Stimulated activated effector memory CD8-positive, alpha-beta T cell treated with anti-CD3 and anti-CD28 coated beads, Interleukin-12 subunit alpha, Interleukin-12 subunit beta, amount 100 ng/mL, for 72 hours (primary cell): Measurements from ENCODE around the gene STK16.
A peak's percentile ranks its signal among the peaks of the same experiment; 100 is the strongest.
"Not testable (repeated sequence)": the region's sequence is repeated elsewhere in the genome, so short reads cannot be mapped to it uniquely, and the experiment has no call there.

Experiments used
- ATAC-seq: fragments of 150-1000 bp; cut with Tn5 transposase; 2 replicates; pipeline ENCODE4 v1.10.0; 2021
- DNase-seq, 2 donors: peaks; one replicate each; pipeline ENCODE4 v3.0.0; 2021 to 2022; ENCODE audit warnings: low spot score in 2 of 2
- H3K27ac Mint-ChIP-seq: one replicate; pipeline ENCODE4 v1.8.0; 2022; ENCODE audit warnings: mild to moderate bottlenecking, mixed read lengths
- H3K36me3 Mint-ChIP-seq: one replicate; pipeline ENCODE4 v1.8.0; 2022; ENCODE audit warnings: mild to moderate bottlenecking, mixed read lengths
- H3K4me1 Mint-ChIP-seq: one replicate; pipeline ENCODE4 v1.8.0; 2022; ENCODE audit warnings: mixed read lengths
- H3K4me3 Mint-ChIP-seq: one replicate; pipeline ENCODE4 v1.8.0; 2022; ENCODE audit warnings: mild to moderate bottlenecking, mixed read lengths
- H3K9me3 Mint-ChIP-seq: one replicate; pipeline ENCODE4 v1.8.0; 2022; ENCODE audit warnings: mixed read lengths

The STK16 gene

GRCh38 chr2:219280651-219281050 is 35.4 kb downstream of the STK16 start:
- DNase-seq: no peak
- Mint-ChIP-seq H3K36me3 (peaks cover 63% of the 10 kb centered on the region), H3K27ac (peak overlapping the region; percentile 97), H3K4me1 (peaks cover 62% of the 10 kb centered on the region), H3K9me3 (no peaks in the 10 kb centered on the region), H3K4me3 (peak overlapping the region; percentile 90)
- ATAC-seq: no peak

- Mint-ChIP-seq H3K36me3 (peaks cover 67% of the 10 kb centered on the region), H3K27ac (peak overlapping the region; percentile 97), H3K4me3 (peak overlapping the region; percentile 90), H3K4me1 (peaks cover 70% of the 10 kb centered on the region), H3K9me3 (no peaks in the 10 kb centered on the region)
- no peak for ATAC-seq
- DNase-seq: no peak
Measured at GRCh38 chr2:219281588-219281987, 36.3 kb downstream of the STK16 start.

- DNase-seq (no peak), ATAC-seq (no peak)
- Mint-ChIP-seq H3K4me1 (peaks cover 69% of the 10 kb centered on the region), H3K9me3 (no peaks in the 10 kb centered on the region), H3K4me3 (no peak overlapping the region), H3K36me3 (peaks cover 67% of the 10 kb centered on the region), H3K27ac (peak overlapping the region; percentile 81)
Measured at GRCh38 chr2:219282375-219282774, 37.1 kb downstream of the STK16 start.

- DNase-seq (no peak), ATAC-seq (no peak)
- no peaks in the 10 kb centered on the region for H3K9me3 Mint-ChIP-seq
- peaks cover 62% of the 10 kb centered on the region for H3K4me1 Mint-ChIP-seq
- H3K27ac Mint-ChIP-seq: peak overlapping the region; percentile 81
- H3K4me3 Mint-ChIP-seq: no peak overlapping the region
- peaks cover 67% of the 10 kb centered on the region for H3K36me3 Mint-ChIP-seq
Measured at GRCh38 chr2:219282943-219283581, 37.8 kb downstream of the STK16 start.

DNA sequence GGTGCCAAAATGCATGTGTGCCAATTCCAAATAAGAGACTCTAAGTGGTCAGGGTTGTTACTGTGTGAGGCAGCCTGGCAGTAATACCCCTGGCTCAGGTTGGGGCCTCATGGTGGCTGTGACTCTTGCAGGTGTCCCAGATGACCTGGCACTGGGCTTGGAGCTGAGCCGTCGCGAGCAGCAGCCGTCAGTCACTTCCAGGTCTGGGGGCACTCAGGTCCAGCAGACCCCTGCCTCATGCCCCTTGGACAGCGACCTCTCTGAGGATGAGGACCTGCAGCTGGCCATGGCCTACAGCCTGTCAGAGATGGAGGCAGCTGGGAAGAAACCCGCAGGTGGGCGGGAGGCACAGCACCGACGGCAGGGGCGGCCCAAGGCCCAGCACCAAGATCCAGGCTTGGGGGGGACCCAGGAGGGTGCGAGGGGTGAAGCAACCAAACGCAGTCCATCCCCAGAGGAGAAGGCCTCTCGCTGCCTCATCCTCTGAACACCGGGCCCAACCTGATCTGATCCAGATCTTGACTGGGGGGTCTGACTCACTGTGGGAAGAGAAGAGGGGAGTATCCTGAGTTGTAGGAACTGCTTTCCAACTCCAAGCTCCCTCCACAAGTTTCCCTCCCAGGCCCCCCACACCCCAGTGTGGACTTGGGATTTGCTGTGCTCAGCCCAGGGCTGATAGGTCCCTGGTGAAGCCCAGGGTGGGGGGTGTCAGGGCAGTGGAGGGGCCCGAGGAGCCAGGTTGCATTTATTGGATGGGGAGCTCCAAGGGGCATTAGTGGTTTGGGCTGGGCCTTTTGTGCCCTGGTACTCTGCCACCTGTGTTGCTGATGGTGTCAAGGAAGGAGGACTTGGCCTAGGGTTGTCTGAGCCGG is 39.5 kb downstream of the STK16 start:
- Mint-ChIP-seq H3K27ac (peak overlapping the region; percentile 81), H3K9me3 (no peaks in the 10 kb centered on the region), H3K36me3 (peaks cover 63% of the 10 kb centered on the region), H3K4me1 (peaks cover 50% of the 10 kb centered on the region), H3K4me3 (no peak overlapping the region)
- ATAC-seq (no peak), DNase-seq (no peak)

DNA sequence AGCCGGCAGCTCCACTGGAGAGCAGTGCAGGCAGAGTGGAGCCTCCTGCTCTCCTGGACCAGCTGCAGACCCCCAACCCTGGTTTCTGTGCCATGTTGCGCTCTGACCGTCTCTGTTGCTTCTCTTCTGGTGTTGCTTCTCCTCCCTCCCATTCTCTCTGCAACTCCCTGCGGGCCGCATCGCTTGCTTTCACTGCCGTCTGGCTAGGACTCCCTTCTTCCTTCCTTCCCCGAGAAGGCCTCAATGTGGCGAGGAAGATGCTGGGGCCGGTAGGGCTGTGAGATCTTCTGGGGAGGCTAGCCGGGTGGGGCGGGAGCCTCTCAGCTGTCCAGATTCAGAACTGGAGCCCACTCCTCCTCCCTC is 40.1 kb downstream of the STK16 start:
- no peak overlapping the region for H3K4me3 Mint-ChIP-seq
- H3K4me1 Mint-ChIP-seq: peaks cover 44% of the 10 kb centered on the region
- ATAC-seq (no peak), DNase-seq (no peak)
- H3K27ac Mint-ChIP-seq: peak overlapping the region; percentile 81
- H3K9me3 Mint-ChIP-seq: no peaks in the 10 kb centered on the region
- H3K36me3 Mint-ChIP-seq: peaks cover 57% of the 10 kb centered on the region

DNA sequence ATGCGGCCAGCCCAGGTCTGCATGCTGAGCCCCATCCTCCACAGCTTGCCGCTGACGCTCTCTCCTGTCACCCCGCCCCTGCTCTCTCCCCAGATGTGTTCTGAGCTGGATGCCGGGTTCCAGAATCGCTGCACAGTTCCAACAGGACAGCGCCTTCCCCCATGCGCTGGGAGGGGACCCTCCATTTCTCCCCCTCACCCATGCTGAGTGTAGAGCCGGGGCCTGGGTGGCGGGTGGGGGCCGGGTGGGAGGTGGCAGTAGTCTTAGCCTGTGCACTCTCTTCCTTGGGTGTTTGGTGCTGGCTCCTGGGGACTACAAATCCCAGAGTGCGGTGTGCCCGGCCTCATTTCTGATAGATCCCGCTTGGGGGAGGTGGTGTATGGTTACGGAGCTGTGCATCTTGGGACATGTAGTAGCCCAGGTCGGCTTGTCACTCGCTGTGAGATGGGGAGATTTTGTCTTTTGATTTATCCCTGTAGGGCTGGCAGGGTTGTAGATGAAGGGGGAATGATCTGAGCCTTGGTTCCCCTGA is 40.7 kb downstream of the STK16 start:
- H3K27ac Mint-ChIP-seq: peak overlapping the region; percentile 81
- H3K36me3 Mint-ChIP-seq: peaks cover 51% of the 10 kb centered on the region
- H3K4me3 Mint-ChIP-seq: no peak overlapping the region
- no peaks in the 10 kb centered on the region for H3K9me3 Mint-ChIP-seq
- peaks cover 38% of the 10 kb centered on the region for H3K4me1 Mint-ChIP-seq
- DNase-seq (no peak), ATAC-seq (no peak)

- DNase-seq: no peak
- Mint-ChIP-seq H3K36me3 (peaks cover 45% of the 10 kb centered on the region), H3K27ac (peak overlapping the region; percentile 81), H3K4me3 (no peak overlapping the region), H3K9me3 (no peaks in the 10 kb centered on the region), H3K4me1 (peaks cover 31% of the 10 kb centered on the region)
- ATAC-seq: no peak
Measured at GRCh38 chr2:219286436-219287115, 41.3 kb downstream of the STK16 start.

- peaks cover 30% of the 10 kb centered on the region for H3K4me1 Mint-ChIP-seq
- H3K36me3 Mint-ChIP-seq: peaks cover 40% of the 10 kb centered on the region
- not testable (repeated sequence) for DNase-seq, H3K4me3 Mint-ChIP-seq, H3K9me3 Mint-ChIP-seq, ATAC-seq
- peak overlapping the region; percentile 64 for H3K27ac Mint-ChIP-seq
Measured at GRCh38 chr2:219287116-219287440, 41.8 kb downstream of the STK16 start.

DNA sequence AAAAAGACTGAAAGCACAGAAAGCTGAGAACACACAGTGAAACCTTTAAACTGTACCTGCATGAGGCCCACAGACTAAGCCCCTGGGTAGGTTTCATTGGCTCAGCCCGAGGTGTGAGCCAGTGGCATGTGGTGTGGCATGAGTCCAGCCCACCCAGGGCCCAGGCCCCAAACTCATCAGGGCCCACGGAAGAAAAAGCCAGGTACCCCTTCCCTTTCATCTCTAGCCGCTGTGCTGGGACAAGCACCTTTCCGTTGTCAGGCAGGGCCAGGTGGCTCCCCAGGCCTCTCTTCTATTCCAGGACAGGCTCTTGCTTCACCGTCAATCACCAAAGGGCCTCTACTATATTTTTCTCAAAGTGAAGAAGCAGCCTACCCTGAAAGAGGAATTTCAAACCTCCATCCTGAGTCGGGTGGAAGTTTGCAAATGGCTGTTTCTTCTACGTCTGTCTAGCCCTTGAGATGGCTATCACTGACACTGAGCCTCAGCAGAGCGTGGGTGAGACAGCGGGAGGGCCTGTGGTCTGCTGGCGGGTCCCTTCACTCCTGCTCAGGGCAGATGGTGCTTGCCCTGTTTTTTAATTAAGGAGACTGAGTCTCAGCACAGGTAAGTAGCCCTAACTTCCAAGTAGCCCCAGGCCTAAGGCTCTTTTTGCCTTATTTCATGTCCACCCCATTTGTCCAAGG is 42.4 kb downstream of the STK16 start:
- H3K9me3 Mint-ChIP-seq: no peaks in the 10 kb centered on the region
- peaks cover 33% of the 10 kb centered on the region for H3K36me3 Mint-ChIP-seq
- H3K4me3 Mint-ChIP-seq: no peak overlapping the region
- H3K4me1 Mint-ChIP-seq: peaks cover 28% of the 10 kb centered on the region
- ATAC-seq: no peak
- no peak for DNase-seq
- H3K27ac Mint-ChIP-seq: peak overlapping the region; percentile 64

- ATAC-seq (no peak), DNase-seq (no peak)
- Mint-ChIP-seq H3K36me3 (peaks cover 19% of the 10 kb centered on the region), H3K9me3 (no peaks in the 10 kb centered on the region), H3K4me1 (peaks cover 20% of the 10 kb centered on the region), H3K4me3 (no peak overlapping the region), H3K27ac (no peak overlapping the region)
Measured at GRCh38 chr2:219289195-219289536, 43.9 kb downstream of the STK16 start.

DNA sequence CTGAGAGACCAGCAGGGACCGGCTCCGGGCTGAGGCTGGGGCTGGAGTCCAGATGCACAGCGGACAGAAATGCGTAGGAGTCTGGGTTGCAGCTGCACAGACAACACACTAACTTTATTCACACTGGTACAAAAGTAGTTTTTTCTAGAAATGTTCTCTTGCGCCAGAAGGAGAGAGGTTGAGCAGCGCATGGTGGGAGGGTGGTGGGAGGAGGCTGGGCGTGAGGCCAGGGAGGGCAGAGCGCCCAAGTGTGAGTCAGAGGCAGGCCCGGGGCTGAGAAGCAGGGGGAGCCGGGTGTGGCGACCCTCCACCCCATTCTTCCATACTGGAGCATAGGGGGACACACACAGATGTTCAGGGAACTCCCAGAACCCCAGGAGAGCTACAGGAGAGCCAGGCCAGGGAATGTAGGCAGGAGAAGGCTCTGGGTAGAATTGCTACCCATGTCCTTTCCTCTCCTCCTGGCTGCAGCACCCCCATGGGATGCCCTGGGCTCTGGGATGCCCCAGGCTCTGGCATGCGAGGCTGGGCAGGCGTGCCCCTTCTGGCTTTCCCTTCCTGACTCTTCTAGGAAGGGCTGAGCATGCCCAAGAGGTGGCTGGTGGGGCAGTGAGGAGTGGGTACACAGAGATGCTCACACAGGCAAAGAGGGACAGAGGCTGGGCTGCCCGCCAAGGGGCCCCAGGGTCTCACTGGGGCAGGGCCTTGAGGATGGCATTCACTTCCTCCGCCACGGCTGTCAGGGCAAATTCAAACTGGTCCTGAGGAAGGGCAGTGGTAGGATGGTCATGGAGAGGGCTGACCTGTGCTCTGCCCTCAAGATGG is 44.5 kb downstream of the STK16 start:
- DNase-seq: no peak
- peaks cover 13% of the 10 kb centered on the region for H3K36me3 Mint-ChIP-seq
- ATAC-seq: no peak
- no peaks in the 10 kb centered on the region for H3K9me3 Mint-ChIP-seq
- H3K27ac Mint-ChIP-seq: no peak overlapping the region
- H3K4me1 Mint-ChIP-seq: peaks cover 25% of the 10 kb centered on the region
- no peak overlapping the region for H3K4me3 Mint-ChIP-seq

- no peak overlapping the region for H3K27ac Mint-ChIP-seq
- no peaks in the 10 kb centered on the region for H3K9me3 Mint-ChIP-seq
Measured at GRCh38 chr2:219290381-219291171, 45.3 kb downstream of the STK16 start.

GRCh38 chr2:219291394-219291793 is 46.1 kb downstream of the STK16 start:
- no peaks in the 10 kb centered on the region for H3K9me3 Mint-ChIP-seq
- peaks cover 24% of the 10 kb centered on the region for H3K4me1 Mint-ChIP-seq
- DNase-seq: no peak
- no peak overlapping the region for H3K27ac Mint-ChIP-seq
- ATAC-seq: no peak
- H3K36me3 Mint-ChIP-seq: no peaks in the 10 kb centered on the region
- H3K4me3 Mint-ChIP-seq: no peak overlapping the region

More at GRCh38 chr2:219290381-219291171, 45.3 kb downstream of the STK16 start:
- ATAC-seq: no peak
- peaks cover 5% of the 10 kb centered on the region for H3K36me3 Mint-ChIP-seq
- H3K4me3 Mint-ChIP-seq: no peak overlapping the region
- H3K4me1 Mint-ChIP-seq: peaks cover 26% of the 10 kb centered on the region
- DNase-seq: no peak
